IPS DF 4.7 (cell line): ENCODE data around the gene AOPEP.
"Not testable (repeated sequence)": the region's sequence is repeated elsewhere in the genome, so short reads cannot be mapped to it uniquely, and the experiment has no call there.

ENCODE experiments used
- DNase-seq: peaks from one replicate; pipeline ENCODE4 v3.0.0-alpha.2; 2013; ENCODE audit warnings: low spot score; ENCODE audit errors: extremely low read depth

AOPEP gene

GRCh38 chr9:94846739-94847138 is 120.2 kb downstream of the AOPEP start:
- no peak for DNase-seq

DNA sequence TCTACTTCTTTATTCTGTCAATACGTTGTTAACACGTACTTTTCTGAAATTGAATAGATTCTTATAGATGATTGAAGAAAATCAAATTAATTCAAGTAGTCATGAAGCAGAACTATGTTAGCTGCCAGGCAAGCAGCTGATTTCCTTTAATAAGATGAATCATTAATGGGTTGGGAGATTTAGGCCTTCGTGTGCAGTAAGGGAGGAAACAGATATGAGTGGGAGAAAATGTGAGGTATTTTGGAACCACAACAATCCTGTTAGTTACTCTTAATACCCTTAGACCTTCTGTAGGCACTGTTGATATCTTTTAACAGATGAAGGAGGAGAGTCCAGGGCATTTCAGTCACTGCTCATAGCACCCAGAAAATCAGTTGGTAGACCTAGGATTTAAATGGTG is 121.0 kb downstream of the AOPEP start:
- no peak for DNase-seq

DNA sequence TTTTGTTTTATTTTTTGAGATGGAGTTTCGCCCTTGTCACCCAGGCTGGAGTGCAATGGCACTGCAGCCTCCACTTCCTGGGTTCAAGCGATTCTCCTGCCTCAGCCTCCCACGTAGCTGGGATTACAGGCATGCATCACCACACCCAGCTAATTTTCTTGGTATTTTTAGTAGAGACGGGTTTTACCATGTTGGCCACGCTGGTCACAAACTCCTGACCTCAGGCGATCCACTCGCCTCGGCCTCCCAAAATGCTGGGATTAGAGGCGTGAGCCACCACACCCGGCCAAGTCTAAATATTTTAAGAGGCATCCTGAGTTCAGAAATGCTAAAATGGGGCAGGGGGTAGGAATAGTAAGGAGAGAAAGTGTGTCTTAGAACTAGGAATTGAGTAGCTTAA is 122.3 kb downstream of the AOPEP start:
- not testable (repeated sequence) for DNase-seq

- DNase-seq, result no peak
Measured at GRCh38 chr9:94850540-94851434, 124.3 kb downstream of the AOPEP start.

GRCh38 chr9:94851467-94851866 is 125.0 kb downstream of the AOPEP start:
- no peak for DNase-seq

DNA sequence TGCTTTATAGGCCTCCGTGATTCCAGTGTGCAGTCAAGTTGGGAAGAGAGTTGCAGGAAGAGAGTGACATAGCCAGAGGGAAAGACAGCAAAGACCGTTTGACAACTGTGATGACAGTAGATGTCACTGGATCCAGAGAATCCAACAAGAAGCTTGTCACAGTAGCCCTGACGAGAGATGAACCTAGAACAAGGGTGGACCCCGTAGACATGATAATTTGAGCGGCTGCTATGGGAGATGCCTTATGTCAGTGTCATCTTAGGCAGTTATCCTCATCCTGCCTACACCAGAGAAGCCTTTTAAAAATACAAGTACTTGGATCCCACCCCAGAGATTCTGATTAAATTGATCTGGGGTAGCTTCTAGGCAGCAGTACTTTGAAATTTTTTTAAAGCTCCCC is 125.4 kb downstream of the AOPEP start:
- DNase-seq, result no peak

DNA sequence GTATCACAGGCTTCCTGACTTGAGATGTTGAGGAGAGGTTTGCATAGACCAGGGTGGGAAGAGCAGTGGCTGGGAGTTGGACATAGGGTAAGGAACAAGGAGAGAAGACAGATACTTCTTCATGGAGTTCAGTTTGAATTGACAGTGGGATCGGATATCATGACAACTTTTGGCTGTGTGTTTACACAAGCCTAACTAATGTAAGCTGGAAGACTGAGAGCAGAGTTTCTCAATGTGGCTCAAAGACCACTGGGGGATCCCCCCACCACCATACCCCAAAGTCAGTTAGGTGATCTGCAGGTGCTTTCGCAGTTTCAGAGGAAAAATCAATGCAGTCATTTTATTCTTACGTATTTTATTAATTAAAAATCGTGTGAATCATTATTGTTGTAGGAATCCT is 125.9 kb downstream of the AOPEP start:
- no peak for DNase-seq

GRCh38 chr9:94853887-94854286 is 127.4 kb downstream of the AOPEP start:
- DNase-seq, result no peak

- DNase-seq, result no peak
Measured at GRCh38 chr9:94855903-94856302, 129.4 kb downstream of the AOPEP start.

- no peak for DNase-seq
Measured at GRCh38 chr9:94857791-94858190, 131.3 kb downstream of the AOPEP start.

GRCh38 chr9:94859226-94859625 is 132.7 kb downstream of the AOPEP start:
- DNase-seq, result no peak

DNA sequence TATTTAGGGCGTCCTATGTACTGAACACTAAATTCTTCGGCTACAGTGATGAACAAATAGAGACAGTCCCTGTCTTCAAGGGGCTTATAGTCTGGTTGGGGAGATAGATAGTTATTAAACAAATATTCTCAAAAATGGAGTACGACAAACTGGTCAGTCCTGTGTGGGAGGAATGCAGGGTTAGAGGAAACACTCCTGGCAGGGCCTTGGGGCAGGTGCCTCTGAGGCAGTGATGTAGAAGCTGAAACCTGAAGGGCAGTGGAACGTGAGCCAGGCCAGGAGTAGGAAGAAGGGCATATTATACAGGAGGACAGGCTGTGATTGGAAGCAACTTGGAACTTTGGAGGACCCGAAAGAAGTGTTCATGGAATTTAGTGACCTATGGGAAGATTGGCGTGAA is 133.4 kb downstream of the AOPEP start:
- no peak for DNase-seq

DNA sequence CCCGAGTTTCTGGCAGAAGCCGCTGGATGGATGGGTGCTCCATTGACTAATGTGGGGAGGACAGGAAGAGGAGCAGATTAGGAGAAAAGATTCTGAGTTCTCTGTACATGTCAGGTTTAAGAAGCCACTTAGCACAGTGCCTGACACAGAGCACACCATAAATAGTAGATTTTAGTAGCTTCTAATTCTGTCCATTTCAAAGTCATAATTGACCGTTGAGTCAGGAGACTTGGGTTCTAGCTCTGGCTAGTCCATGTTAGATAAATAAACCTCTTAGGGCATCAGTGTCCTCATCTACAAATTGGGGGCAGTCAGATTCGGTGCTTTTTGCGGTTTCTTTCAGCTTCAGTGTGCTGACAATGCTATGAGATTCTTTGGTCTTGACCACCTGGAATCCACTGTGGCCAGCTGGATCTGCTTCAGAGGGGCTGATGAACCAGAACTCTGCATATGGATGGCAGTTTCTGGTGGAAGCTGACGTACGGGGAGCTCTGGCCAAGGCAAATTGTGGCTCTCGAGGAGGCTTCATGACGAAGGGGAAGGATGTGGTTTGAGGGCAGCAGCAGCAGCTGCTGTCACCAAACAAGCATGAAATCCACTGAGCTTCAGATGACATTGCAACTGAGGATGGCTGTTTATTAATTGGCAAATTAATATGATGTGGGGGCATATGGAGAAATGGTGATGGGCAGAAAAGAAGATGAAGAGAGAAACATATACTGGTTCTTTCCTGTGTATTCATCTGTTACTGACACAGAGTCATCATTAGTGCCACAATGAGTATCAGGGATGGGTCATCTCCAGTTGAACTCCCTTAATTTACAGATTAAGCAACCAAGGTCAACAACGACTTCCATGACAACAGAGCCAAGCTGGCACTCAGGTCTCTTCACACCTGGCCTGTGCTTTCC is 134.4 kb downstream of the AOPEP start:
- no peak for DNase-seq

- DNase-seq, result no peak
Measured at GRCh38 chr9:94861589-94862272, 135.2 kb downstream of the AOPEP start.

- DNase-seq, result no peak
Measured at GRCh38 chr9:94864196-94864595, 137.7 kb downstream of the AOPEP start.

DNA sequence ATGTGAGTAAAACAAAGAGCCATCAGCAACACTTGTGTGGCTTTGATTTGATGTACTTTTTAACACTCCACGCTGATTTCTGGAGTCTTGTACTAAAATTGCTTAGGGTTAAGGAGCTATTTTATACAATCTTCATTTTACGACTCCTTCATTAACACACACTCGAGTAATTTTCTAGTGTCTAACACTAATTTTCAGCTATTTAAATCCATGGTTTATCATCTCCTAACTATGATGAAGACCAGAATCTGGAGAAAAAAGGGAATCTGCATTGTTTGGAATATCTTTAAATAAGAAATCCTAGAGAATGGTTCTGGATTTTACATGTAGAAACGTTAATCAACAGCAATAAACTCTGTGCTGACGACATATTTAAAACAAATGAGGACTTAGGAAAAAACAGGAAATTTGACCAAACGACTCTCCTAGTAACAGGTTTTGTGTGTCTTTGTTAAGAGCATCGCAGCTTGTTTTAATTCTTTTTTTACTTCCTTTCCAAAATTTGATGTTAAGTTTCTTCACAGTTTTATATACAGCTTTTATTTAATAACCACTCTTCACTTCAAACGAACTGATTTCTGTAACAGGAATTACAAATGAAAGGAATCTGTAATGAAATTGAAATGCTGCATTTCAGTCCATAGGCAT is 138.5 kb downstream of the AOPEP start:
- no peak for DNase-seq

DNA sequence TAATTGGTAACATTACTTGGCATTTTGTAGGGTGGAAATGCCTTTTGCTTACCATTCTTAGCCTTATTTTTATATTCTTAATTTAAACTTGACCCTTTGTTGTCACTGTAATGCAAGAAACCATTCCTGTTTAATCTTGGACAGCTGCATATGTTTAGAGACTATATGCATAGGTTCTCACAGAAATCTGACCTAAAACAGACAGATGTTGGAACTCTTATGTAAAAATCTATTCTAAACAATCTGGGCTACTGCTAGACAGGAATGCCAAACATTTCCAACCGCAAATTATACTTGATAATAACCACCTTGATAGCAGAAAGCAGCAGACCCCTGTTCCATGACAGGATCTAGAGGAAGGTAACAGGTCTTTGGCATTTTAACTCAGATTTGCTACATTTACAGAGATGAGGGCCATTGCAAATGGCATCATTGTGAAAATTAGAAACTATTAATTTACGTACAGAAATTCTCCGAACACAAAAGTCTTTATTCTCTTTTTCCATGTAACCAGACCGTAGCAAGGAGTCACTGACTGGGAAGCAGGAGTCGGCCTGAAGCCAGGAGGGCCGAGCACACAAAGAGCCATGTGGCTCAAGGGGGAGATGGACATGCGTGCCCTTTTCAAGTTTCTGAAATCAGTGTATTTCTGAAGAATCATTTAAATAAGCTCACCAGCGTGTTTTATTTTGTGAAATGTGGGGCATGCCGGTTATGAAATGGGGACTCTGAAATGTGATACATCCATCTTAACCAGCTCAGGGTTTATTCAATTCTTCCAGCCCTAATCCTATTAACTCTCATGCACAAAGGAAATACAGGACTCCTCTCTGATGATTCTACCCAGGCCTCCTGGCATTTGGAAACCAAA is 139.3 kb downstream of the AOPEP start:
- DNase-seq, result no peak

- DNase-seq, result no peak
Measured at GRCh38 chr9:94866770-94867169, 140.3 kb downstream of the AOPEP start.

DNA sequence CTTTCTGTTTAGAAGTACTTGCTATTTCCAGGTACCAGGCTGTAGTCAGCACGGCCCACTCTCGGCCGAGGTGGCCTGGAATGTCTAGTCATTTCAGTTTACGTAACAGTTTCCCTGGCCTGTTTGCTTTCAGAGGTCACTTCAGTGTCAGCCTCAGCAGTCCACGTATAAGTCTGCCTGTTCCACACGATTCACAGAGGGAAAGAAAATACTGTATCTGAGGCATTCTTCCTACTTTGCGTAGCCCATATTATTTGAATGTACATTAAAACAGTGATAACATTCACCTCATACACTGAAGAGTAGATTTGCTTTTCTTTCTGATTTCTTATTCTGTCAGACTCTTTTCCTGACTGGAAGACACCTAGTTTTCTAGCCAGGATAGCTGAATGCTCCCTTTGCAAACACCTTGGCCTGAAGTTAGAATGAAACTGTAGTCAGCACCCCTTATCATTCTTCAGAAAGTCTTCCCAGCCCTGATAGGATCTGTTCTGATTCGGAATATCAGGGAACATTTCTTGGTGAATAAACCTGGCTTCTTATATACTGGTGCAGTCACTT is 140.9 kb downstream of the AOPEP start:
- DNase-seq, result no peak

- DNase-seq, result no peak
Measured at GRCh38 chr9:94867842-94868312, 141.4 kb downstream of the AOPEP start.
